HG03469 (cell line): ENCODE measurements around the gene LHX4.

Source experiments
- ATAC-seq: cut with Tn5 transposase; IDR thresholded peaks from one replicate; pipeline ENCODE4 v1.9.1; 2021; ENCODE audit warnings: mild to moderate bottlenecking, moderate library complexity, moderate number of reproducible peaks; ENCODE audit not compliant: unreplicated experiment

Gene LHX4

DNA sequence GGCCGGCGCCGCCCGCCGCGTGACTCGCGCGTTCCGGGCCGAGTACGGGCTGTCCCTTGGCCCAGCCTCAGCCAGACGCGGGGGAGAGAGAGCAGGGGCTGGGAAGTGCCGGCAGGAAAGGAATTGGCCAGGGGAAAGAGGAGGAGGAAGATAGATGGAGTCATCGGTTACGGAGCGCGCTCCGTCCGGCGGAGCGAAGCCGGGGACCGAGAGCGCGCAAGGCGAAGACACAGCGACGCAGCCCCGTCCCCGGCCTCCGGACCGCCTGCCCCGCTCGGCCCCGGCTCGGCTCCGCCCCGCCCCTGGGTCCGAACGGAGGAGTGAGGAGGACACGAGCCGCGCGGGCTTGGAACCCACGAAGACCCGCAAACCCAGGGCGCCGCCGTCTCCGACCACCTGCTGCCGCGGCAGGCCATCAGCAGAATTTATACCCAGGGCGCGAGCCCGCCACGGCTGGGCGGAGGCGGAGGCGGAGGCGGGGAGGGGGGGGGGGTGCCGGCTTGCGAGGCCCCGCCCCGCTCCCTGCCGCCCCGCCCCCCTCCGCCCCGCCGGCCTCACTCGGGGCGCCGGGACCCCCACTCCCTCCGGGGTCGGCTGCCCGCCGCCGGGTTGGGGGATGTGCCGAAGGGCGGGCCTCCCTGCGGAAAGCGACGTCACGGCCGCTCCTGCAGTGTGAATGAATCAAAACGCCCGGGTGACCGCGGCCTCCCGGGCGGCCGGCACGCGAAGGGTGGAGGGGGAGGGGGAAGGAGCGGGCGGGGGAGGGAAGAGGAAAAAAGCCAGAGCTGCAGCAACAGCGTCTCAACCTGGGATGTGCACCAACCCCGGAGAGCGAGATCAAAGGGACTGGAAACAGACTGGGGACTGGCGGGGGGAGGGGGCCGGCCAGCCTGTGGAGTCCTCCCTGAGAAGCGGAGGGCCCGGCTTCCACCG lies at the start of gene LHX4:
LHX4 (plus strand) TSS at position 782 of the 933 bp plus-strand sequence. CDS start 266 bp downstream, outside the sequence.
- no peak for ATAC-seq

DNA sequence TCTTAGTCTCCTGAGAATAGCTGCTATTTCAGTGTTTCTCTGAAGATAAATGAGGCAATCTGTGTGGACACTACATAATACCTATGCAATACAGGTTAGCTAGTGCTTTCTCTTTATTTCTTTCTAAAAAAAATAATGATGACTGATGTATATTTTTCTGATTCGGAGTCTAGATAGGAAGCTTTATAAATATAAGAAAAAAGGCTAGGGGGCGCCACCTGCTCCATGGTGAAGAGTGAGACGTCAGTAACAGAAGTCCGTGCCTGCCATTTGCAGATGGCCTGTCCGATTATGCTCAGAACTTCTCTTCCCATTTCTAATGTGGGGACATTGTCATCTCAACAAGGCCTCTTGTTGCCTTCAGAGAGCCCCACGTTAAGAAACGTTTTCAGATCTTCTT lies 49.0 kb upstream of the LHX4 start:
- no peak for ATAC-seq

DNA sequence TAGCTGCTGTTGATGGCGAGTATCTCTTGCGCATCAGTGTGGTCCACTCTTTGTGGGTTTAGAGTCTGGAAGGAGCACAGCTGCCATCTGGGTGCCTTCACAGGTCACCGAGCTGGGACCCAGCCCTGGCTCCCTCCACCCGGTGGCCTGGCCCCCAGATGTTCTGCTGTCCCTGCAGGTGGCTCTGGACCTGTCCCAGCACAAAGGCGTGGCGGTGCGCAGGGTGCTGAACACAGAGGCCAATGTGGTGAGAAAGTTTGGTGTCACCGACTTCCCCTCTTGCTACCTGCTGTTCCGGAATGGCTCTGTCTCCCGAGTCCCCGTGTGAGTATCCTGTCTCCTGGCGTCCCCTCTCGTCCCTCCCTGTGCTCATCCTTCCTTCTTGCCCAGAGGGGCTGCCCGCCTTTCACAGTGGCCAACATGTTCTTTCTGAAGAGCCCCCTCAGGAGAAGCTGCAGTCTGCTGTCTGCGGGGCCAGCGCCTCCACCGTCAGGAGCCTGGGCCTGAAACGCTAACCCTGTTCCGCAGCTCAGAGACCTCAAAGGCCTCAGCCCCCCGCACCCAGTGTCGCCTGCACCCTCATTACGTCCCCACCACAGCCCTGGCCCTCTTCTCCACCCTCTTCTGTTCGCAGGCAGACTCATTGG lies 47.9 kb upstream of the LHX4 start:
- no peak for ATAC-seq

DNA sequence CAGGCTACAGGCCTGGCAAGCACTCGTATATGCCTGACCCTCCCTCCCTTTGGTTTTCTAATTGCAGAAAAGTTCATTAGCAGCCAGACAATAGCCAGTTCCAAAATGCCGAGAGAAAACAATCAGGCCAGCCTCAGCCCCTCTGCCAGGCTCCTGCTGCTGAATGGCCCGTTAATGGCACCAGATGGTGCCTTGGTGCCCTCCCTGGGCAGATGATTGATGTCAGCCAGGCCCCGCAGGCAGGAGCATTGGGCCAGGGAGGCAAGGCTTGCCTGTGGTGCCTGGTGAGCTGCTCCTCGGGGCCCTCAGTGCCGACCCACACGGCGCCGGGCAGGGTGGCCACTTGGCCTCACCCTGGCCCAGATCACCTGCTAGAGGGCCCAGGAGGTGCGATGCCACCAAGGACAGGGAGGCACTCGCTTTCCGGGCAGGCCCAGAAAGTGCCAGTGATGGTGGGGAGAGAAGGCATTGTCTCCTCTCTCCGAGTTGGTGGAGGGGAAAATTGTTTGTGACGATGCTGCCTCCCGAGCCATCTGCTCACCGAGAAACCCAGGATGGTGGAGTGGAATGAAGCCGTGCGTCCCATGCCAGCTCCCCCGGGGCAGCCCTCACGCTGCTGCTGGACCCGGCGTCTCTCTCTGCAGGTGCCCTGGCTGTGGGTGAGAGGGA lies 47.3 kb upstream of the LHX4 start:
- no peak for ATAC-seq

DNA sequence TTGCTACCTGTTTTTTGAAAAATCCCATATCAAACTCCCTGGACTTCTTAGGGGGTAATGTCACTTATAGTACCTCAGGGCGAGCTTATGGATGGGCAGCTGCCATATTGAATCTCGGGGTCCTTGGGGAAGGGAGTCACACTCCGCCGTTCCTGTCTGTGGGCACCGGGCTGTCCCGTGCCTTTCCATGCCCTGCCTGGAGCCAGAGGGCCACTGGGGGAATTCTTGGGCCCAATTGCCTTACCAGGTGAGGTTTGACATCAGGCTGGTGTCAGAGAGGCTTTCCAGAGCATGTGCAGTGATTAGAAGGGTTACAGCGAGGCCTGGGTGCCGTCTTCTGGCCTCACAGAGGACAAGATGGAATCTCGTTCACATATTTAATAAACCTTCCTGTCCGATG lies 46.6 kb upstream of the LHX4 start:
- no peak for ATAC-seq

DNA sequence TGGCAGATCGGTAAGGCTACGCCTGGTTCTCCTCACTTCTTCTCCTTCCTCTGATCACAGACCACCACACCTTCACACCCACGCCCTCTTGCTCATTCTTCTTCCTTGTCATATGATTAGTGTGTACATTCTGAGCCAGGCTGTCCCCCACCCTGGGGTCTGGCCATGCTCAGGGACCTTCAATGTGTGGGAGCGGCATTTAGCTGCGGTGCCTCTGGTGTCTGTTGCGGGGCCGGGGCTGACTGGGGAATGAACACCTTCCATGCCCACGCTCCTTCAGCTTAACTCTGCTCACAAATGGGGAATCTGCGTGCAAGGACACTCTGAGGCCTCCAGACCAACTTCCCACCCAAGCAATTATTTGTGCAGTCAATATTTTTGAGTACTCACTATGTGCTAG lies 46.0 kb upstream of the LHX4 start:
- no peak for ATAC-seq

DNA sequence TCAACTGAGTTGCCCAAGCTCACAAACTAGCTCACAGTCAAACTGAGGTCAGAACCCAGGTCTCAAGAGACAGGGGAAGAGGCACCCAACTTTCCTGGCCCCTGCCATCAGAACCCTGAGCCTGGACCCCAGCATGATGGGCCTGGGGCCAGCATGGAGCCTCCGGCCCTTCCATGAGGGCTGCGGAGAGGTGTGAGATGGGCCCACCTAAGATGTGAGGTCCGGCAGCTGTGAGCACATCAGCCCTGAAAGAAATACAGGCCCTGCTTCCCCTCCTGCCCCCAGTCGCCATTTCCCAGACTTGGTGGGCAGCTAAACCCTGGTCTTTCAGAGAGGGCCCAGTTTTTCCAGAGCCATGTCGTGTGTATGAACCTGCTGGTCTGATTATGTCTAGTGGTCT lies 44.8 kb upstream of the LHX4 start:
- no peak for ATAC-seq

DNA sequence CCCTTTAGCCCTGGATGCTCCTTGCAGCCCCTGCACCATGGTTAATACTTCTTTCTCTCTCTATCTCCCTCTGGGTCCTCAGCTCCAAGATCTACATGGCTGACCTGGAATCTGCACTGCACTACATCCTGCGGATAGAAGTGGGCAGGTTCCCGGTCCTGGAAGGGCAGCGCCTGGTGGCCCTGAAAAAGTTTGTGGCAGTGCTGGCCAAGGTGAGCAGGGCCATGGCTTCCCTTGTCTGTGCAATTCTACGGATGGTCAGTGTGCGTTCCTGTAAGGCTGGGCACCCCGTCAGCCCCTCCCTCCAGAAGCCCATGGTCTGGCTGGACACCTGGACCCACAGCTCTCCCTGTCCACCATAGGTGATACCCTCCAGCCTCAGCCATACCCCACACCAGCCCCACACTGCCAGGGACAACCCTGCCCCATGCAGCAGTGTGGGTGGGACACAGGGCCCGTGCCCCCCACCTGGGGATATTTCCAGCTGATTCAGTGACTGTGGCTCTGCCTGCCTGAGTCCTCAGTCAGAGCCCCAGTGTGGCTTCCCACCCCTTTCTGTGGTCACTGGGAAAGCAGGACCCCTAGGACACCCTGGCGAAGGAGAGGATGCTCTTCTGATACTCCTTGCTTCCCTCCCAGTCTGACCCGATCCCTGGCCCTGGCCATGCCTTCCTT lies 44.0 kb upstream of the LHX4 start:
- ATAC-seq = no peak

GRCh38 chr1:180186831-180187230 lies 43.2 kb upstream of the LHX4 start:
- no peak for ATAC-seq

DNA sequence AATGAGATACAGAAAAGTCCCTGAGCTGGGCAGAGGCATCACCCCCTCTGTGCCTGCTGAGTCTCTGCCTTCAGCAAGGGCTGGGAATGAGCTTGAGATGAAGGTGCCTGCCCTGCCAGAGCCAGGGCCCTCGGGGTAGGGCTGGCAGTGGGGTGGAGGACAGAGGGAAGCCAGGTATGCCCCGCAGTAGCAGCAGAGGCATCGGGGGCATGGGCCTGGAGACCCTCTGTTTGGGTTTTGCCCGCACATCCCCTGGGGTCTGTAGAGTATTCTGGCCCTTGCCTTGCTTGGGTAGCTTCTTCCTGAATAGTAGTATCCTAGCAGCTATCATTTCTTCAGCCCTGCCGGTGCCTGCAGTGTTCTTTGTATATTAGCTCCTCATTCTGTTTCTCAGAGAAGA lies 42.4 kb upstream of the LHX4 start:
- no peak for ATAC-seq

DNA sequence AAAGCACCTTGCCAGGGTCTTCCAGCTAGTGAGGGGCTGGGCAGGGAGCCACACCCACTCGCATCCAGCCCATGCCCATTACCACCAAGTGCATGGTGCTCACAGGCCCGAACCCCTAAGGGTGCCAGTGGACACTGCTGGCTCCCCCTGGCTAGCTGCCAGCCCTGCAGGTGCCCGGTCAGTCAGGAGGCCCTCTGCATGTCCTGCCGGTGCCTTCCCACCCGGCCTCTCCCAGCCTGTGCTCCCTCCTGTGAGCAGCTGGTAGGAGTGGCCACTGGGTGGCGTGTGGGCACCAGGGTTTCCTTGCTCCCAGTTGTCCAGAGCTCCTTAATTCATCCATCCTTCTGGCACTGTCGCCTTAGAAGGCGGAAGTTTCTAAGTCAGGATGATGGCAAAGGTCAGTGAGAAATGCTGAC lies 42.0 kb upstream of the LHX4 start:
- ATAC-seq = no peak

DNA sequence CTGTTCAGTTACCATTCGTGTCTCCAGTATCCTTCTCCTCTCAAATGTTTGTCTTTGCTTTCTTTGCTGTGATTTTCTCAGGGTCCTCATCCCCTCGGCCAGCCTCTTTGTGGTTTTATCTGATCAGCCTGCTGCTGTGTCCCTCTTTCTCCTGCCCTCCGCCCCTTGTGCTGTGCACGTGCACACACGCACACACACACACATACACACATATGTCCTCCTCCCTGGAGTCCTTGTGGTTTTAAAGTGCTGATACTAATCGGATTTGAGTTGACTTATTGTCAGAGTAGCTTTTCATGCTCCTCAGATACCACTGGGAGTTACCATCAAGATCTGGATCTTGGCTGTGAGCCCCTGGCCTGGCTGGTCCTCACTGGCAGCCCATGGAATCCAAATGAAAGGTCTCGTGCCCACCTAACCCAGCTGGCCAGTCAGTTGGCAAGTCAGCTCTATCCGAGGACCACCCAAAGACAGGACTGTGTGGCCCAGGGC lies 41.3 kb upstream of the LHX4 start:
- ATAC-seq = no peak

GRCh38 chr1:180190091-180190490 lies 40.0 kb upstream of the LHX4 start:
- no peak for ATAC-seq

DNA sequence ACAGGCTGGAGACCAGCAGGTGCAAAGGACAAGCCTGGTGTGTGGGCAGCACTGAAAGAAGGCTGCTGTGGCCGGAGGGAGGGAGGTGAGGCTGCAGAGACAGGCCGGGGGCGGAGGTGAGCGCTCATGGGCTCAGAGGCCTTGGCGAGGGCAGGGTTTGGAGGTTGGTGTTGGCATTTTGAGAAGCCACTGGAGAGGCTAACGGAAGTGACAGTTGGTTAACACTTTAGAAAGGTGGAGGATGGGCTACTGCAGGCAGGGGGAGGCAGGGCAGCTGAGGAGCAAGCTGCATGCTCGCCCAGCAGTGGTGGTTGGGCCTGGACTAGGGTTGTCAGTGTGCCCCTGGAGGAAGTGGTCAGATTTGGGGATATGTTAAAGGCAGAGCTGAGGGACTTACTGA lies 37.9 kb upstream of the LHX4 start:
- ATAC-seq = no peak

DNA sequence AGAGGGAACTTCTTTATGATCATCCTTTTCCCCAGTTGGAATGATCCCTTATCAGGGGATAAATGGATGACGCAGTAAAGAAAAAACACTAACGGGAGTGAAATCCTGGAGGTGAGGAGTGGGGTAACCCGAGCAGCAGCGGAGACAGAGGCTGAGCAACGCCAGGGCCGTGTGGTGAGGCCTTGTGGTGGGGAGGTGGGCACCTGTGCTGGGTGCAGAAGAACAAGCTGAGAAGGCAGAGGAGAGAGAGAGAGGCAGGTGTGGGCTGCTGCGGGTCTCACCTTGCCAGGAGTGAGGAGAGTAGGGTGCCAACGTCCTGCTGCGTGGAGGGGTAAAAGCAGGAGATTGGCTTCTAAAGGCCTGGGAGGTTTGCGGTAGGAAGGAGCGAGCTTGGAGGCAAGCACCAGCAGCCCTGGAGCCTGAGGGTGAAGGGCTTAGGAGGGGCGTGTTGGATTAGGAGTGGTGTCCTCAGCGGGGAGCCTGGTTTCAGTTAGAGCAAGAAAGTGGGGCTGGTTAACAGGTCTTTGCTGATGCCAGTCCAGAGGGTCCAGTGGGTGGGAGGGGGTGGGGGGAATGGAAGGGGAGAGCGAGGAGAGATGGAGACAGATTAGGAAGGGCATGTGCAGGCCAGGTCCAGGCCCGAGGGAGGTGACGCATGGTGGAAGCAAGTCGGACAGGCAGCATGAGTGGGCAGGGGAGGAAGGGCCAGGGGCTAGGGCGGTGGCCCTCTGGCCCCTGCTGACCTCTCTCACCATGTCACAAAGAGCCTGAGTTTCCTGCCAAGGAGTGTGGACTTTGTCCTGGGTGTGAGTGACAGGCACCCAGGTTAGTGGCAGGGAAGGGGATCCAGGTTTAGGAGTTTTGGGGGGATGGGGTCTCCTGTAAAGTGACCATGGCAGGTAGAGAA lies 36.7 kb upstream of the LHX4 start:
- ATAC-seq = no peak

GRCh38 chr1:180194048-180194425 lies 36.0 kb upstream of the LHX4 start:
- ATAC-seq = no peak

DNA sequence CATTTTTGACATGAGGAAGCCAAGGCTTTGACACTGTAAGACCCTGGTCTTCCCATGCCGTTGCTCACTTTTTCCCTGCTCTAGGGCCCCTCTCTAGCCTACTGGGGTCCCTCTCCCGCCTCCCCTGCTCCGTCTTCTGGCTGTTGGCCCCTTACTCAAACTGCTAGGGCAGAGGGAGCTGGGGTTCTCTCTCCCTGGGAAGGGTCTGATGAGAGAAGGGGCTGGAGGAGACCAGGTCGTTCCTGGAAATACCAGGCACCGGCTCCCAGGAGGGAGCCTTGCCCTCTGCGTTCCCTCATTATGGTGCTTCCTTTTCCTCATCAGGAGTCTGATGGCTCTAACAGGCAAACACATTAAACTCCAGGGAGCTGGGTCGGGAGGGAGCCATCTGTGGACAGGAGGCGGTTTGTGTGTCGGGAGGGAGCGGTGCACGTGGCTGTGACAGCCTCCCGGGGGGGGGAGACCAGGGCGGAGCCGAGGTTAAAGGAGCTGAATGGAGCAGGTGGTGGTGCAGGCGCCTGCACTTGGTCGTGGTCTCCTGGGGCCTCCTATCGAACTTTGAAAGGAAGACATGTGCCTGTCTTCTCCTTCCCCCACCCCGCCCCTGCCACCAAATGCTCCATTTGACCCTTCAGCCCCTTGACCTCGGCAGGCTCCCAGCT lies 35.4 kb upstream of the LHX4 start:
- ATAC-seq = no peak

DNA sequence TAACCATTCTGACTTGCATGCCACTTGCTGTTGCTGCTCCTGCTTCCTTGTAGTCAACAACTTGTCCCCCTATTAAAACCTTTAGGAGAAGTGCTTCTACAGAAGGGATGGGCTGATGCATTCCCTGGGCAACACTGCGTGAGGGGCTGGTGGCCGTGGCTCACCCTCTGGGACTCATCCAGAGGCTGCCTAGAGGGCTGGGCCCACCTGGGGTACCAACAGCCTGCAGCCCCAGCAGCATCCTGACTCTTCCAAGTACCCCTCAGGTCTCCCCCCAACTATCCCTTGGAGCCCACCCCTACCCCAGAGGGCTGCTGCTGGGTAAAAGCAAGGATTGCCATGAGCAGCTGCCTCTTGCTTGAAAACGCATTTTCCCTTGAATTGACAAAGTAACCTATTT lies 34.7 kb upstream of the LHX4 start:
- ATAC-seq = no peak

DNA sequence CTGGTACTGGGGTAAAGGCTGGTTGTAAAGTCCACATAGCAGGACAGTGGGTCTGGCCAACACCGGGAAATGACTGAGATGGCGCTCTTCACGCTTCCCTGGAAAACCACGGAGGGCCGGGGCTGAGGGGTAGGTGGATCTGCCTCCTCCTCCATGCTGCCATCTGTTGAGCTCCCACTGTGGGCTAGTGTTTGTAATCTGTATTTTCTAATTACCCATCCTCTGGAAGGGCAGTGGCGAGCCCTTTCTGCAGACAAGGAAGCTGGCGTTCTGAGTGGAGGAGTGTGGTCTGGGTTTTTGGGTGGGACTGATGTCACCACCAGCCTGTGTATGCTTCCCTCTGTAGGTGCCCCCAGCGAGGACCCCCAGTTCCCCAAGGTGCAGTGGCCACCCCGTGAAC lies 34.1 kb upstream of the LHX4 start:
- ATAC-seq = no peak
